SK-N-SH (cell line): Measurements from ENCODE around the gene TRIML1. TPM values are rescaled to one million over a fixed set of nuclear protein-coding genes. Genes with fewer than 3 reads are reported as not detected.

ENCODE experiments used
- CTCF ChIA-PET: fragments of 300-600, 350-600 bp; formaldehyde crosslinking; extraction: SDS; loops from one replicate; lab custom pipeline; 2021; lab: Yijun Ruan, JAX
- POLR2A ChIA-PET: fragments of 350-600 bp; sonication (Branson Sonifier 250); formaldehyde crosslinking; extraction: SDS; loops from one replicate; lab custom pipeline; 2020; ENCODE audit warnings: antibody characterized with exemption, inconsistent platforms; lab: Yijun Ruan, JAX
- DNase-seq: peaks from one replicate; pipeline ENCODE4 v3.0.0; 2012
- H2AFZ ChIP-seq: fragments of 200-600 bp; sonication (generic); 2 replicates; pipeline ENCODE4 v1.8.1; 2016; ENCODE audit warnings: antibody characterized with exemption, mild to moderate bottlenecking, low read depth
- H3F3A ChIP-seq: fragments of 200-600 bp; sonication (generic); replicated peaks from 2 replicates; pipeline ENCODE3; 2016; ENCODE audit warnings: antibody characterized with exemption, mild to moderate bottlenecking; ENCODE audit not compliant: insufficient read depth
- H3K27ac ChIP-seq, 2 experiments: fragments of 200-500 bp in 1 of 2; fragments of 200-600 bp in 1 of 2; sonication (Bioruptor generic) in 1 of 2; sonication (generic), shearing (Covaris generic) in 1 of 2; 2 replicates each; pipeline versions ENCODE4 v1.5.1 to v1.6.1; 2014 to 2016; ENCODE audit warnings: low read depth in 2 of 2, inconsistent platforms in 1 of 2, low read length in 1 of 2, mild to moderate bottlenecking in 1 of 2, mixed read lengths in 1 of 2
- H3K27me3 ChIP-seq: fragments of 200-600 bp; sonication (generic), shearing (Covaris generic); 2 replicates; pipeline ENCODE4 v1.6.1; 2016; ENCODE audit warnings: mixed run types; ENCODE audit not compliant: insufficient read depth
- H3K36me3 ChIP-seq, 2 experiments: fragments of 200-500 bp in 1 of 2; fragments of 200-600 bp in 1 of 2; sonication (Bioruptor generic) in 1 of 2; sonication (generic) in 1 of 2; replicated peaks in 1 of 2; 2 replicates each; pipeline versions ENCODE3 to v1.5.1; 2014 to 2016; ENCODE audit warnings: low read length in 1 of 2, mild to moderate bottlenecking in 1 of 2; ENCODE audit not compliant: insufficient read depth in 2 of 2, control insufficient read depth in 1 of 2
- H3K4me1 ChIP-seq, 2 experiments: fragments of 200-500 bp in 1 of 2; fragments of 200-600 bp in 1 of 2; sonication (Bioruptor generic) in 1 of 2; sonication (generic), shearing (Covaris generic) in 1 of 2; 2 replicates each; pipeline versions ENCODE4 v1.5.1 to v1.6.1; 2014 to 2016; ENCODE audit warnings: low read depth in 1 of 2, low read length in 1 of 2, mixed run types in 1 of 2; ENCODE audit not compliant: insufficient read depth in 2 of 2, control insufficient read depth in 1 of 2
- H3K4me2 ChIP-seq: fragments of 200-600 bp; sonication (generic), shearing (Covaris generic); 2 replicates; pipeline ENCODE4 v1.6.1; 2017; ENCODE audit warnings: mixed run types
- H3K4me3 ChIP-seq, 2 experiments: fragments of 200-500 bp in 1 of 2; fragments of 200-600 bp in 1 of 2; sonication (Bioruptor generic) in 1 of 2; sonication (generic), shearing (Covaris generic) in 1 of 2; 2 replicates each; pipeline versions ENCODE4 v1.5.1 to v1.8.1; 2014 to 2016; ENCODE audit warnings: low read depth in 2 of 2, inconsistent platforms in 1 of 2, low read length in 1 of 2, mild to moderate bottlenecking in 1 of 2, mixed read lengths in 1 of 2, moderate library complexity in 1 of 2
- H3K79me2 ChIP-seq: fragments of 200-600 bp; sonication (generic); 2 replicates; pipeline ENCODE4 v1.8.1; 2017; ENCODE audit warnings: mild to moderate bottlenecking; ENCODE audit not compliant: insufficient read depth
- H3K9ac ChIP-seq: fragments of 200-600 bp; sonication (generic); 2 replicates; pipeline ENCODE4 v1.6.1; 2017; ENCODE audit warnings: mixed run types
- H3K9me2 ChIP-seq: fragments of 200-600 bp; sonication (generic); 2 replicates; pipeline ENCODE4 v1.6.1; 2017; ENCODE audit warnings: mixed run types
- H3K9me3 ChIP-seq: fragments of 200-600 bp; sonication (generic); 2 replicates; pipeline ENCODE4 v1.6.1; 2017; ENCODE audit warnings: mixed run types, mild to moderate bottlenecking, moderate library complexity
- H4K20me1 ChIP-seq: fragments of 200-600 bp; sonication (generic); 2 replicates; pipeline ENCODE4 v1.6.1; 2017; ENCODE audit warnings: mild to moderate bottlenecking, mixed run types; ENCODE audit not compliant: insufficient read depth
- CHD2 ChIP-seq: fragments of 150-350 bp; IDR thresholded peaks from 2 replicates; pipeline ENCODE4 v1.6.1; 2018; ENCODE audit warnings: low read length; ENCODE audit not compliant: partially characterized antibody
- CTCF ChIP-seq: fragments of 200-600 bp; sonication (generic); IDR thresholded peaks from 2 replicates; pipeline ENCODE4 v1.6.1; 2017; ENCODE audit warnings: antibody characterized with exemption, mild to moderate bottlenecking, moderate library complexity
- FOSL2 ChIP-seq: IDR thresholded peaks from 2 replicates; pipeline ENCODE4 v1.4.0; 2012; ENCODE audit warnings: low read depth, mild to moderate bottlenecking, moderate library complexity, borderline replicate concordance
- FOXJ3 ChIP-seq: sonication (generic); formaldehyde crosslinking; IDR thresholded peaks from 2 replicates; pipeline ENCODE4 v1.5.1; 2020; ENCODE audit warnings: mild to moderate bottlenecking, missing genetic modification reagents
- GABPA ChIP-seq: IDR thresholded peaks from 2 replicates; pipeline ENCODE4 v1.4.0; 2012; ENCODE audit warnings: low read depth, mild to moderate bottlenecking
- GATA2 ChIP-seq: sonication (generic); formaldehyde crosslinking; IDR thresholded peaks from 2 replicates; pipeline ENCODE4 v1.5.0; 2020; ENCODE audit warnings: mild to moderate bottlenecking, missing genetic modification reagents
- MEF2A ChIP-seq: IDR thresholded peaks from 2 replicates; pipeline ENCODE4 v1.4.0; 2012; ENCODE audit warnings: low read depth, borderline replicate concordance
- NRF1 ChIP-seq: IDR thresholded peaks from 2 replicates; pipeline ENCODE4 v1.6.1; 2012; ENCODE audit warnings: low read depth, mild to moderate bottlenecking, low read length
- PBX3 ChIP-seq: IDR thresholded peaks from 2 replicates; pipeline ENCODE4; 2012
- POLR2AphosphoS5 ChIP-seq: IDR thresholded peaks from 2 replicates; pipeline ENCODE4 v1.6.1; 2012; ENCODE audit warnings: low read depth, low read length
- REST ChIP-seq: IDR thresholded peaks from 2 replicates; pipeline ENCODE4 v1.6.1; 2012; ENCODE audit warnings: mild to moderate bottlenecking, low read depth, low read length, moderate library complexity
- RFX5 ChIP-seq: IDR thresholded peaks from 2 replicates; pipeline ENCODE4 v1.6.1; 2012; ENCODE audit warnings: mild to moderate bottlenecking, improper control_type of control experiment, low read length
- TCF12 ChIP-seq: IDR thresholded peaks from 2 replicates; pipeline ENCODE4 v1.4.0; 2012
- USF2 ChIP-seq: fragments of 150-350 bp; IDR thresholded peaks from 2 replicates; pipeline ENCODE4 v1.6.1; 2017; ENCODE audit warnings: antibody characterized with exemption, low read length, low read depth, borderline replicate concordance
- WGBS: methylation state at CpG from one replicate; pipeline ENCODE4 v1.1.6; 2017; ENCODE audit warnings: low lambda C conversion rate; 5-methylcytosine and 5-hydroxymethylcytosine counted together
- polyA plus RNA-seq, 3 experiments: library from polyadenylated mRNA; depleted of rRNA; stranded (reverse); fragments of >200 nt; gene quantifications; 2 replicates each; pipeline ENCODE4 v1.2.3, GENCODE V29; 2012

The TRIML1 gene
- polyA plus RNA-seq, 1 of the 3 experiments (the other 2 are of a cell fraction): not detected

- DNase-seq: no peak
- Histone ChIP-seq H3K9me2 (no peaks in the 10 kb centered on the region), H4K20me1 (no peaks in the 10 kb centered on the region), H3K36me3 (no peaks in the 10 kb centered on the region), H3K9me3 (no peaks in the 10 kb centered on the region), H3K9ac (no peak overlapping the region), H3K4me2 (no peak overlapping the region), H3K4me3 (no peak overlapping the region), H2AFZ (no peak overlapping the region), H3F3A (no peaks in the 10 kb centered on the region), H3K27ac (no peak overlapping the region), H3K4me1 (no peaks in the 10 kb centered on the region)
- POLR2A ChIA-PET: no interaction called here
- WGBS: 38% methylated on average over 10 of the region's 10 CpGs
- no peak for TF ChIP-seq REST
- TF ChIP-seq PBX3: no peak
- TF ChIP-seq MEF2A: no peak
- no peak for TF ChIP-seq CTCF
- no peak for TF ChIP-seq FOSL2
- TF ChIP-seq RFX5: no peak
- TF ChIP-seq POLR2AphosphoS5: no peak
- TF ChIP-seq TCF12: no peak
- no peak for TF ChIP-seq FOXJ3 (CRISPR knock-in tag)
- TF ChIP-seq CHD2: no peak
- no peak for TF ChIP-seq NRF1
- no peak for TF ChIP-seq USF2
- no peak for TF ChIP-seq GATA2 (CRISPR knock-in tag)
- TF ChIP-seq GABPA: no peak
- TF ChIP-seq, all 33 proteins: peak for 0
- CTCF ChIA-PET: interaction anchor here (0.6 kb wide), 2 partner anchors 278 to 531 kb away, joined by 3 read pairs; no protein-coding TSS in a partner anchor
- Histone ChIP-seq H3K79me2 (no peaks in the 10 kb centered on the region), H3K27me3 (no peaks in the 10 kb centered on the region)
These were observed 1.0 kb upstream of the TRIML1 start for GRCh38 chr4:188138227-188138626.
